PC-3 (cell line): Measurements from ENCODE around the gene PRKCD. TPM values are rescaled to one million over a fixed set of nuclear protein-coding genes. Genes with fewer than 3 reads are reported as not detected.

ENCODE experiments used
- ATAC-seq: fragments of 200-7000 bp; cut with Tn5 transposase; 2 replicates; pipeline ENCODE4 v1.9.1; 2020; ENCODE audit warnings: mild to moderate bottlenecking, moderate library complexity
- BruUV-seq: library from RNA; stranded (reverse); fragments of 400-500 nt; replicated peaks from 2 replicates; lab custom pipeline; 2021; lab: Mats Ljungman, UMichigan
- CTCF ChIA-PET: fragments of 300-600 bp; sonication (Branson Sonifier 250); formaldehyde crosslinking; loops from one replicate; lab custom pipeline; 2022; ENCODE audit warnings: antibody characterized with exemption; lab: Charles Lee
- POLR2A ChIA-PET: fragments of 300-600 bp; sonication (Branson Sonifier 250); formaldehyde crosslinking; loops from one replicate; lab custom pipeline; 2022; ENCODE audit warnings: antibody characterized with exemption; ENCODE audit not compliant: unreplicated experiment; lab: Charles Lee
- DNase-seq: peaks from one replicate; pipeline ENCODE4 v3.0.0-alpha.2; 2015
- H2AFZ ChIP-seq: fragments of 300-600 bp; sonication (generic); 2 replicates; pipeline ENCODE4 v1.6.0; 2016; ENCODE audit warnings: antibody characterized with exemption, low read length
- H3F3A ChIP-seq: fragments of 300-600 bp; sonication (generic); one replicate; pipeline ENCODE4 v1.6.0; 2017; ENCODE audit warnings: antibody characterized with exemption, low read length, control low read depth, mild to moderate bottlenecking; ENCODE audit not compliant: unreplicated experiment
- H3K27ac ChIP-seq: fragments of 300-600 bp; sonication (generic); 2 replicates; pipeline ENCODE4 v1.5.1; 2016; ENCODE audit warnings: mild to moderate bottlenecking, low read length
- H3K27me3 ChIP-seq: fragments of 300-600 bp; sonication (generic); 2 replicates; pipeline ENCODE4 v1.6.1; 2016; ENCODE audit warnings: low read length, mixed read lengths
- H3K36me3 ChIP-seq: fragments of 300-600 bp; sonication (generic); 2 replicates; pipeline ENCODE4 v1.6.1; 2016; ENCODE audit warnings: low read depth, mixed run types, low read length, mixed read lengths
- H3K4me1 ChIP-seq: fragments of 300-600 bp; sonication (generic); 2 replicates; pipeline ENCODE4 v1.5.1; 2016; ENCODE audit warnings: low read length; ENCODE audit not compliant: insufficient read depth
- H3K4me2 ChIP-seq: fragments of 300-600 bp; sonication (generic); 2 replicates; pipeline ENCODE4 v1.6.0; 2016; ENCODE audit warnings: low read length
- H3K4me3 ChIP-seq: fragments of 300-600 bp; sonication (generic); 2 replicates; pipeline ENCODE4 v1.5.1; 2016; ENCODE audit warnings: mild to moderate bottlenecking, low read length, mixed read lengths
- H3K79me2 ChIP-seq: fragments of 300-600 bp; sonication (generic); 2 replicates; pipeline ENCODE4 v1.6.1; 2017; ENCODE audit warnings: low read length, mixed read lengths
- H3K9ac ChIP-seq: fragments of 300-600 bp; sonication (generic); 2 replicates; pipeline ENCODE4 v1.6.0; 2016; ENCODE audit warnings: mild to moderate bottlenecking, low read length
- H3K9me2 ChIP-seq: fragments of 300-600 bp; sonication (generic); replicated peaks from 2 replicates; pipeline ENCODE4 v1.6.1; 2016; ENCODE audit warnings: mixed run types, low read length, mixed read lengths
- H3K9me3 ChIP-seq: fragments of 300-600 bp; sonication (generic); 2 replicates; pipeline ENCODE4 v1.6.1; 2016; ENCODE audit warnings: low read length, mixed read lengths
- H4K20me1 ChIP-seq: fragments of 300-600 bp; sonication (generic); 2 replicates; pipeline ENCODE4 v1.6.1; 2016; ENCODE audit warnings: low read length, mixed read lengths
- EZH2 ChIP-seq: fragments of 300-600 bp; sonication (generic); IDR thresholded peaks from one replicate; pipeline ENCODE4 v1.6.1; 2017; ENCODE audit warnings: antibody characterized with exemption, mild to moderate bottlenecking, low read length; ENCODE audit not compliant: unreplicated experiment
- EZH2phosphoT487 ChIP-seq: fragments of 300-600 bp; sonication (generic); IDR thresholded peaks from 2 replicates; pipeline ENCODE4 v1.6.1; 2018; ENCODE audit warnings: mild to moderate bottlenecking, antibody characterized with exemption, low read length, borderline replicate concordance
- intact Hi-C: fragments of 100-400 bp; cut with micrococcal nuclease; formaldehyde crosslinking; loops from 2 replicates; pipeline ENCODE4 v1.9.0; 2023
- total RNA-seq: library from RNA; depleted of rRNA; stranded (reverse); fragments of >200 nt; gene quantifications from 2 replicates; pipeline ENCODE4 v1.2.3, GENCODE V29; 2014
- TF ChIP-seq, protein P1 (sequence below): fragments of 300-600 bp; sonication (generic); conservative IDR thresholded peaks from 2 replicates; pipeline ENCODE4 v1.5.1; 2017; ENCODE audit warnings: antibody characterized with exemption, low read depth, mild to moderate bottlenecking, low read length

The PRKCD gene
- total RNA-seq, 1 experiment from 2014 or later = 7.8 TPM

- Histone ChIP-seq H3K9me3 (no peaks in the 10 kb centered on the region), H3K4me2 (no peak overlapping the region), H3K36me3 (peaks cover 38% of the 10 kb centered on the region), H4K20me1 (no peaks in the 10 kb centered on the region), H3K9ac (no peak overlapping the region), H3F3A (no peaks in the 10 kb centered on the region), H3K27me3 (no peaks in the 10 kb centered on the region), H3K79me2 (no peaks in the 10 kb centered on the region), H3K27ac (no peak overlapping the region), H3K4me3 (no peak overlapping the region), H3K4me1 (no peaks in the 10 kb centered on the region), H2AFZ (no peak overlapping the region), H3K9me2 (no peaks in the 10 kb centered on the region)
- POLR2A ChIA-PET = no interaction called here
- CTCF ChIA-PET = no interaction called here
- DNase-seq = no peak
- BruUV-seq = no TSS peak
- ATAC-seq = no peak
- intact Hi-C loops = no loop called here
- no peak for TF ChIP-seq EZH2
- TF ChIP-seq EZH2phosphoT487 = no peak
- TF ChIP-seq, protein P1, sequence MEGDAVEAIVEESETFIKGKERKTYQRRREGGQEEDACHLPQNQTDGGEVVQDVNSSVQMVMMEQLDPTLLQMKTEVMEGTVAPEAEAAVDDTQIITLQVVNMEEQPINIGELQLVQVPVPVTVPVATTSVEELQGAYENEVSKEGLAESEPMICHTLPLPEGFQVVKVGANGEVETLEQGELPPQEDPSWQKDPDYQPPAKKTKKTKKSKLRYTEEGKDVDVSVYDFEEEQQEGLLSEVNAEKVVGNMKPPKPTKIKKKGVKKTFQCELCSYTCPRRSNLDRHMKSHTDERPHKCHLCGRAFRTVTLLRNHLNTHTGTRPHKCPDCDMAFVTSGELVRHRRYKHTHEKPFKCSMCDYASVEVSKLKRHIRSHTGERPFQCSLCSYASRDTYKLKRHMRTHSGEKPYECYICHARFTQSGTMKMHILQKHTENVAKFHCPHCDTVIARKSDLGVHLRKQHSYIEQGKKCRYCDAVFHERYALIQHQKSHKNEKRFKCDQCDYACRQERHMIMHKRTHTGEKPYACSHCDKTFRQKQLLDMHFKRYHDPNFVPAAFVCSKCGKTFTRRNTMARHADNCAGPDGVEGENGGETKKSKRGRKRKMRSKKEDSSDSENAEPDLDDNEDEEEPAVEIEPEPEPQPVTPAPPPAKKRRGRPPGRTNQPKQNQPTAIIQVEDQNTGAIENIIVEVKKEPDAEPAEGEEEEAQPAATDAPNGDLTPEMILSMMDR = no peak
These were observed 38.6 kb upstream of the PRKCD start for GRCh38 chr3:53122255-53122932.

DNA sequence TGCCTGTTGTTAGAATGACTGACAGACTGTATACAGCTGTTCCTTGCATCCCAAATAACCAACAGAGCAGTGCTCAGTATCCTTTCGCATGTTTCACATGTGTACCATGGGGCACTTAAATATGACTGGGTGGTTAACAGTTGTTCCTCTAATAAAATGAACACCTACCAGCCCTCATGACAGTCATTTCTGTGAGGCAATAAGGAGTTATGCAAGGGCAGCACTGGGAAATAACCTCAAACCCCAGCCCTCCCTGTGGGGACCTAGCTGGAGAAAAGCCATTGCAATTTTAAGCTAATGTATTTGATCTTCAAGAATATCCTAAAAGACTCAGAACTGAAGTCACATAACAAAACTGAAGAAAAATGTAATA, 38.1 kb upstream of the PRKCD start:
- POLR2A ChIA-PET = no interaction called here
- DNase-seq = no peak
- Histone ChIP-seq H2AFZ (no peak overlapping the region), H4K20me1 (no peaks in the 10 kb centered on the region), H3K4me3 (no peak overlapping the region), H3K36me3 (peaks cover 35% of the 10 kb centered on the region), H3K27me3 (no peaks in the 10 kb centered on the region), H3K4me2 (no peak overlapping the region), H3K4me1 (no peaks in the 10 kb centered on the region), H3K27ac (no peak overlapping the region), H3K9me2 (no peaks in the 10 kb centered on the region), H3K79me2 (no peaks in the 10 kb centered on the region), H3F3A (no peaks in the 10 kb centered on the region), H3K9ac (no peak overlapping the region), H3K9me3 (no peaks in the 10 kb centered on the region)
- ATAC-seq = no peak
- CTCF ChIA-PET = no interaction called here
- BruUV-seq = no TSS peak
- no peak for TF ChIP-seq EZH2
- TF ChIP-seq, protein P1 = no peak
- no peak for TF ChIP-seq EZH2phosphoT487
- intact Hi-C loops = no loop called here

GRCh38 chr3:53123510-53123909, 37.5 kb upstream of the PRKCD start:
- H2AFZ ChIP-seq = no peak overlapping the region
- POLR2A ChIA-PET = no interaction called here
- no peak for TF ChIP-seq EZH2phosphoT487
- TF ChIP-seq EZH2 = no peak
- TF ChIP-seq, protein P1 = no peak
- no peak overlapping the region for H3K9ac ChIP-seq
- intact Hi-C loops = no loop called here
- H3K4me1 ChIP-seq = no peaks in the 10 kb centered on the region
- BruUV-seq = no TSS peak
- ATAC-seq (no peak), DNase-seq (no peak)
- no peaks in the 10 kb centered on the region for H3K9me3 ChIP-seq
- no peak overlapping the region for H3K4me3 ChIP-seq
- no peak overlapping the region for H3K4me2 ChIP-seq
- no peaks in the 10 kb centered on the region for H3K27me3 ChIP-seq
- CTCF ChIA-PET = no interaction called here
- H3K9me2 ChIP-seq = no peaks in the 10 kb centered on the region
- H3K27ac ChIP-seq = no peak overlapping the region
- H3F3A ChIP-seq = no peaks in the 10 kb centered on the region
- H3K79me2 ChIP-seq = peaks cover 4% of the 10 kb centered on the region
- no peaks in the 10 kb centered on the region for H4K20me1 ChIP-seq
- peaks cover 34% of the 10 kb centered on the region for H3K36me3 ChIP-seq
